SKM-1 (cell line): ENCODE results near the gene NRIP1.
"Not testable (repeated sequence)": the region's sequence is repeated elsewhere in the genome, so short reads cannot be mapped to it uniquely, and the experiment has no call there.

ENCODE experiments used
- DNase-seq: peaks from one replicate; lab custom pipeline; 2025; ENCODE audit not compliant: unreplicated experiment; lab: John Stamatoyannopoulos, UW

Gene NRIP1

DNA sequence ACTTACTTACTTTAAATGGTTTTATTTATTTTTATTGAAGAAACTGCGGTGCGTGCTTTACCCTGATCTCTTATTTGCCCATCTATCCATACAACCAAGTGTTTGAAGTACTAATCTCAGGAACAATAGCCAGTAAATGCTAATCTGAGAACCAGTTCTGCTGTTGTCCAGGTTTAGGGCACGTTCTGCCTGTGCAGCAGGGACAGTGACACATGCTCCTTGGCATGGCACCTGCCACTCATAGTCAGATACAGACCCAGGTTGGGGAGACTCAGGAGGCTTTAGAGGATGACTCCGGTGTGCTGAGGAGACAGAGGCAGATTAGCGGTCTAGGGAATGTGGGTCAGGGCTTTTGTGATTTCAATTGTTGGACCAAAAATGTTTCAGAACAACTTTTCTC, 83.6 kb downstream of the NRIP1 start:
- DNase-seq: no peak

DNA sequence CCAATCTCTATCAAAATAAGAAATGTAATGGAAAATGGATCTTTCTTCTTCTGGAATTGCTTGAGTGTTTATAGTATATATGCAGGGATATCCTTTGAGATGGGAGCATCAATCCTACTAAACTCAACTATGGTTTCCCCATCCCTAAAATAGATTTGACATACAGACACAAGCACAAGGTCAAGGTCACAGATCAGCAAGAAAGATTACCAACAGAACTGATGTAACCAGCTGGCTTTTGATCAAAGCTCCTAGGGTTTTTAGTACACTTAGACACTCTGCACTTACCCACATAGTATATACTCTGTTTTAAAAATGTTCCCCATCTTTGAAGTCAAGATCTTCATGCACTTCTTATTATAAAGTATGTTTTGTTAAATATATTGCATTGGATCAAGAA, 85.5 kb downstream of the NRIP1 start:
- no peak for DNase-seq

DNA sequence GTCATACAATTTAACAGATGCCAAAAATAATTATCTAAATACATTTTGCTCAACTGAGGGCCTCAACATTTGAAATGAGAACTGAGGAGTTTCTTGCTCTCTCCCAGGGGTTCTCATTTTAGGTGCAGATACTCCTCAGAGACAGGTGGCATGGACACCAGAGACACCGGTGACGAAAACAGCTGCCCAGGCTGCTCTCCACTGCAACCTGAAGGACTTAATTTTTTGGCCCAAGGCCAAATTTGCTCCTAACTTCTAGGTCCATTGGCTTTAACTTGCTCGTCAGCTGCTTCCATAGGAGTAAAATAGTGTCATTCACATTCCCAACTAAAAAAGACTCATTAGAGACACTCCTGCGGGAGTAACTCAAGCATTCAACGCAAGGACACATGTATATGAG, 87.0 kb downstream of the NRIP1 start:
- no peak for DNase-seq

DNA sequence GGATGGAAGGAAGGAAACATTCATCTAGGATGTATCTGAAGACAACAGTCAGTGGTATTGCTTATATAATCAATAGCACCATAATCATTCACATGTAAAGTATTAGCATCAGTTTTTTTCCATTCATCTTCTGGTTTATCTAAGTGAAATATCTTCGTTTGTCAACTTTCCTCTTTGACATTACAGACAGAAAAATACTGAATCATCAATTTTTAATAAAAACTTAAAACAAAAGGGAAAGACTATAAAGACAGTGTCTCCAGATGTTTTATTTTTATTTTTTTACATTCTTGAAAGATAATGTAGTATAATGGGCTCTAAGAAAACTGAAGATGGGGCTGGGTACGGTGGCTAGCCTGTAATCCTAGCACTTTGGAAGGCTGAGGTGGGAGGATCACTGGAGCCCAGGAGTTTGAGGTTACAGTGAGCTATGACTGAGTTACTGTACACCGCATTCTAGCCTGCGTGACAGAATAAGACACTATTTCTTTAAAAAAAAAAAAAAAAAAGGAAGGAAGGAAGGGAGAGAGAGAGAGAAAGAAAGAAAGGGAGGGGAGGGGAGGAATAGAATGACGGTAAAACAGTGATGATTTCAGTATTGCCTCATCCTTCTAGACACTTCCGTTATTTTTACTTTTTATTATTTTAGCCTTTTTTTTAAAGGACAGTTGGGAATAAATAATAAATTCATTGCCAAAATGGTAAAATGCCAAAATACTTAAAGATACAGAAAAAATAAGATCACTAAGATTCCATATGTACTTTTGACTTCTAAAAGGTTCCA, 89.5 kb downstream of the NRIP1 start:
- DNase-seq: no peak

DNA sequence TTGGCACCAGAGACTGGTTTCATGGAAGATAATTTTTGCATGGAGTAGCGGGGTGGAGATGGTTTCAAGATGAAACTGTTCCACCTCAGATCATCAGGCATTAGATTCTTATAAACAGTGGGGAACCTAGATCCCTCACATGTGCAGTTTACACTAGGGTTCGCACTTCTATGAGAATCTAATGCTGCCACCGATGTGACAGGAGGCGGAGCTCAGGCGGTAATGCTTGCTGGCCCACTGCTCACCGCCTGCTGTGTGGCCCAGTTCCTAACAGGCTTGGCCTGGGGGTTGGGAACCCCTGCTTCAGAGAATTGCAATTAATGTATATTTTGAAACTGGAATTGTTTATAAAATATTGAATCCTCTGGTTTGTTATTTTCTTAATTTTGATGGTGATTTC, 92.1 kb downstream of the NRIP1 start:
- no peak for DNase-seq

DNA sequence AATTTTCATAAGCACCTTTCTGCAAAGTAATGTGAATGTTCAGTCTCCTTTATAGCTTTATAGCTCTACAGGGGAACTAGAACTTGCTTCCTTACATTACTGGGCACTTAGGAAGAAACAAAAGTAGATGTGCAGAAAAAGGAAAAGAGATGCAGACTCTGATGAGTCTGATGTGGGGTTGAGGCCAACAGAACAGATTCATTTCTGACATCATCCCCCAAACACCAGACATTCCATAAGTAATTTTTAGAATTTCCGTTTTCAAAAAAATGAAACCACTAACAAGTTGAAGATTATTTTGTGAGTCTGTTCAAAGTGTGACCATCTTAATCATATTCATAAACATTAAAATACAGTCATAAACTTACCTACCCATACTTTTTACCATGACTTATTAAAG, 96.0 kb downstream of the NRIP1 start:
- no peak for DNase-seq

DNA sequence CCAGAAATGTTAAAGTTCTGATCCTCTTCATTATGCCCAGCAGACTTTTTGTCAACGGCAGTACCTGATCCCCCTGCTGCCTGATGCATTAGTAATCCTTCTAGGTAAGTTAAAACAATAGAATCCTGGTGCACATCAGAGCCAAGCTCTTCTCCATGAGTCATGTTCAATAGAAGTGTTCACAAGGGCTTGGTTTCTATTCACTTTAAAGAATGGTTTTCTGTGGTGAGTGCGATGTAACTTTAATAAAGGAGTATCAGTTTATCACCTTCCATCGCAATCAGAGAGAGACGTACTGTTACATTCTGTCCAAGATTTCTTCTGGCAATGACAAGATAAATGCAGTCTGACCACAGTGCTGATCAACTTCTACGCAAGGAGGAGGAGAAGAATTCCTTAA, 96.8 kb downstream of the NRIP1 start:
- DNase-seq: no peak

DNA sequence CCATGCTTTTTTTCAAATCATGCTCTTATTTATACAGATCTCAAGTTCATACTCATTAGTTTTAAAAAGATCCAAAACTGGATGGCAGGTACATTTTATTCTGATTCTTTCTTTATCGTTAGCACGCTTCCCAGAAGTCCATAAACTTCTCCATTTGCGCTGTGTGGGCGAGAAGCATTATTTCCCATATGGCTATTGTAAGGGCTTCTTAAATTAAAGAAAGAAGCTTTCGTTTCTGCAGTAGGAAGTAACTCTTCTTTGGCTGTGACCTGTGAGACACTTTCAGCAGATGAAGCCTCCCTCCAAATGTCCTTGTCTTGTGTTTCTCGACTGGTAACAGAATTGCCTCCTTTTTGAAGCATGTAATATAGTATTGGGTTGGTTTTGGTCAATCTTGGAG, 100.2 kb downstream of the NRIP1 start:
- DNase-seq: no peak

DNA sequence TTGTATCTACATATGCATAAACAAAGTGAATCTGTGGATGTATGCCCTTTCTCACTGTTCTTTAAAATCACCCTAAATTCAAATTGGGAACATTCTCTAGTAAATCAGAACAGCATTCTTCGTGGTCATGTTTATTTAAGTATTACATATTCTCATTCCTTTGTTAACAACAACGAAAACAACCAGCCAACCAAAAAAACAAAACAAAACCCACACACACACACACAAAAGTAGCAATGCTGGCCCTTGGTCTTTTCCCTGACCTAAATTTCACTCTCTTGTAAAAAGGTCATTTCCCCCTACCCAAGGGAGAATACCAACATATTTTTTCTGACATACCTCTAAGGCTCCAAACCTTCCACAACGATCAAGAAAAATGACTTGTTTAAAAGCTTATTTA, 102.6 kb downstream of the NRIP1 start:
- DNase-seq: no peak

DNA sequence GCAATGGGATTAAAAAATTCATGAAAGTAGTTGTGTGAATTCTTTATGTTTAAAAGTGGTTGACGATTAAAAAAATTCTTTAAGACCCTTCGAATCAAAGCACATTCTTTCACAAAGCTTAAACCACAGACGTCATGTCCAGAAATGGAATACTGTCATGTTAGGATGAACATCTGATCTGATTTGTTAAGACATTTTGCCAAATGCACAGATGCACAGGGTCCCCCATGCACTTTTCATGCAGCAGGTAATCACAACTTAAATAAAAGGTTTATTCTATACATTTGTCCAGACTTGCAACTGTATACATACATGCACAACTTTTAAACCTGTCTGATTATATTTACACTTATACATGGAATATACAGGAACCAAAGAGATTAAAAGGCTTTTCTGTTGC, 103.3 kb downstream of the NRIP1 start:
- DNase-seq: no peak

DNA sequence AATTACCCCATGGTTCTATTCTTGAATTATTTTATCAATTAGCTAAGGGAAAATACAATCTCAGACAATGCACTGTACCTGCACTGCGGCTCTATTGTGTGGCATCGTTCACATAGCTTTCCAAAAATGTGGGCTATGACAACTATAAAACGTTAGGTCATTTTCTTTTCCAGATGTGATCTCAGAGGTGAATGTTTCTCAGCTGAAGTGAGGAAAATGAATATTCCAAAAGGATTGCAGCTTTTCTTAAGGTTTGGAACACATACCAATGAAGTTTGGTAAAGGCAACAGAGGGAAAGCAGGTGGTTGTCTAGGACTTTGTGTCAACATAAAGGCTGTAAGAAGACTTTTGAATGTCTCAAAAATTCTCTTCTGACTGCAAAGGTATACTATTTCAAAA, 105.5 kb downstream of the NRIP1 start:
- DNase-seq: no peak

DNA sequence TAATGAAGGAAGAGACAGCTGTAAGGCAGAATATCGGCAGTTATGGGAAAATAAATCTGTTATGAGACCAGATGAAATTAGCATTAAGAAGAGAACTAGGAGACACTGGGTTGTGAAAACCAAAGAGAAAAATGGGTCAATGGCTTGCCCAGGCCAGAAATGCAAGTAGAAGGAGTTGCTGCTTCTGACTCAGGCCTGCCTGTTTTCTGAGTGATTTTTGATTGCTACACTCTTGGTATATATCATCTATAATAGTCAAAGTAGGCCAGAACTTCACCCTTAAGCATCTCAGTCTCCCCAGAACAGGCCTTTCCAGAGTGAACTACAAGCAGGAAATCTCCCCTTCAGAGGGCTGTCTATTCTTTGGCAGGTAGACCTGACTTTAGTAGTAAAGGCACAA, 107.0 kb downstream of the NRIP1 start:
- DNase-seq: no peak

DNA sequence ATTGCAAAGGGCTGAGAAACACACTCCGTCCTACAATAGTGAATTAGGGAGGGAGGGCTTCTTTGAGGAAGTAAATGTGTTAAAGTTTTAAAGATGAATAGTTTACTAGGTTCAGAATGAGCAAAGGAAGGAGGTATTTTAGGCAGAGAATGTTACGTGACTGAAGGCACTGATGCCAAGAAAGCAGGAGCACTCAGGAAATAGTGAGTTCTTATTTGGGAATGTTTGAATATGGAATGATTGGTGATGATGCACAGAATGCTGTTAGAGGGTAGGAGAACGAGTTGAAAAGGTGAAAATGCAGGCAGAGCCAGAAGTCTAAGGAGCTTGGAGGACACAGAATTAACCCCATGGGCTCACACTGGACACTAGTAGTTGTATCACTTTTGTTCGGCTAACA, 108.0 kb downstream of the NRIP1 start:
- DNase-seq: no peak

DNA sequence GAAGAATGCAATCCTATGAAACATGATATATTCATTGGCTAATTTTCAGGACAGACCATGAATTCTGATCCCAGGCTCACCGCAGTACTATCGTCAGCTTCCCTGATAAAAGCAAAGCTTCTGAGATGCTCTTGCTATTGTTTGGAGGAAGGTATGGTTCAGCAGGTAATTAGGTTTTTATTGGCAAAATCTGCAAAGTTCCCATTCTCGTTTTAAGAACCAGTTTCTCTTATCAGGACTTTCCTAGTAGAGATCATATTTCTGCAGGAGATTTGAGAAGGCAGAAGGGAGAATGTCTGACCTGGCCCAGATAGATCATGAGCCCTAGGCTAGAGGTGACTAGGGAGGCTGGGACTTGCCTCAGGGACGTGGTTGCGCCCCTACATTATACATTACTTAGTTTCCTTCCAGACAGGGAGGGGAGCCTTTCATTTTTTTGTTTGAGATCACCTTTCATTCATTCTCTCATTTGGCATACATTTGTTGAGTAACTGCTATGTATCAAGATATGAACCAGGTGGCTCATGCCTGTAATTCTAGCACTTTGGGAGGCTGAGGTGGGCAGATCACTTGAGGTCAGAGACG, 108.8 kb downstream of the NRIP1 start:
- DNase-seq: no peak

DNA sequence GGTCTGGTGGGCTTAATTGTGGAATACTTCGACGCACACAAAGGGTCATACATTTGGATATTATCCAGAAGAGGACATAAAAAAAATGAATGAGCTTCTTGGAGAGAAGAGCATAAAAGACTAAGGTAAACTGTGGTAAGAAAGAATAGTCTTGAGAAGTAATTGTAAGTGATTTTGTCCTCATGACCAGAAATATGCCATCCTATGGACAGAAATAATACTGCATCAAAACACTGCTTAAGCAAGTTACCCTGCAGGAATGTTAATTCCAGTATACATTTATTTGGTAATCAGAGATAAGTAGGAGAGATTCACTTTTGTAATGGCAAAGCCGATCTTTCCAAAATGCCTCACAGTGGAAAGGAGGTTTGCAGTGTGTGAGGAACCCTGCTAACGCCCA, 111.9 kb downstream of the NRIP1 start:
- no peak for DNase-seq

DNA sequence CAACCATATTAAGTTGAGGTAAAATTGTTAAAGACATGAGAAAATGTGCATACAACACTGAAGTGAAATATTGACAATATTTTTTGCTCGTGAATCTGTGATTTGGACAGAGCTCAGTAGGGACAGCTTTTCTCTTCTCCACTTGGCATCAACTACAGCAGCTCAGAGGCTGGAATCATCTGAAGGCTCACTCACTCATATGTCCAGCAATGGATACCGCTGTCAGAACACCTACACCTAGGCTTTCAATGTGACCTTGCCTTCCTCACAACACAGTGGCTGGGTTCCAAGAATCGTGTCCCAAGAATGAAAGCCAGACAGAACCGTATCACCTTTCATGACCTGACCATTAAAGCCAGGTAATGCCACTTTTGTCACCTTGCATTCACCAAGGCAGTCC, 115.2 kb downstream of the NRIP1 start:
- no peak for DNase-seq

DNA sequence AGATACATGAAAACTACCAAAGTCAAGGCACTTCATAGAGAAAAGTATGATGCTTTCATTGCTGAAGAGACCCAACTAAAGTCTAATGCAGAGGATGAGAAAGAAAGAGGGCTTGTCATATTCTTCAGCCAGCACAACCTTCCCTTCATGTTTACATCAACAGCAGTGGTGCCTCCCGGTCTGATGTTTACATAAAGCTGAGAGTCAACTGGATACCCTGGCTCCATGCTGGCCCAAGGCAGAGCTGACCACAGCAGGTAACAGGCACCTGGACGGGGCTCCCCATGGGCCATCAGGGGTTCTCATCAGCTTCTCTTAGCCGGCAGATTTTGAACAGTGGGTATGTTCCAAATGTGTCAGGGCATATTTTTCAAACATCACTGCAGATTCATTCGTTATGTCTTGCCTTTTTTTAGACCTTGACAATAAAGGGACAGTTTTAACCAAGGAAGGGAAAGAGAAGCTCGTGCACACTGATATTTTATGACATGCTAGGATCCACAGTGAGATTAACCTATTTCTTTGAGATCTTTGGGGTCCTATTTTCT, 117.1 kb downstream of the NRIP1 start:
- DNase-seq: no peak

DNA sequence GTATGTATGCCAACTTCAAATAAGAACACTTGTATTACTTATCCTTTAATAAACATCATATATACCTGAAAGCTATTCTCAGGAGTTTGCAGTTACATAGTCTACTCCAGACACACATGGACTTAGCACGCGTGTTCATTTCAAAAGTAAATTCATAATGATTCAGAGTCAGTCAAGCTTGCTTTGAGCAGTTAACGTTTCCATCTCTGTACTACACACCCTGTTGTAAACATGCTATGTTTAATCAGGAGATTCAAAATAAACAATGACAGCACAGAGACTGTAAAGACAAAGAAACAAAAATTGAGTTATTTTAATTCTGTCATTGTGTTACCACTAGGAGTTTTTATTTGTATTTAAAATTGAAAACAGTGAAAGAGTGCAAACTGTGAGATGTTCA, 119.6 kb downstream of the NRIP1 start:
- DNase-seq: no peak

DNA sequence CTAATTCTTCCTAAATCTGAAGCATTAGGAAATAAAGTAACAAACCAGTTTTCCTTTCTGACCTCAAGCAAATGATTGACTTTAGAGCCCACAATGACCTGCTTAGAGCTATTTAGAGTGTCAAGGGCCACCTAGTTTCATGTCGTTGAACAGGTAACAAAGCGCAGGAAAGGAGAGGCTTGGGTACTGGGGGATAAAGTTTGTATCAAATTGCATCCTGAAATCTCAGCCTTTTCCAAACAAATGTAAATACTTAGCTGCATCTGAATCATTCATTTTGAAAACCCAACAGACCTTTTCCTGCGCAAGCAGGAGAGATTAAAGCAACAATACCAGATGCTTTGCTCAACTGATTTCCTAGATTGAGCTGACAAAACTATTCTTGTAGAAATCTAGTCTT, 121.2 kb downstream of the NRIP1 start:
- no peak for DNase-seq

DNA sequence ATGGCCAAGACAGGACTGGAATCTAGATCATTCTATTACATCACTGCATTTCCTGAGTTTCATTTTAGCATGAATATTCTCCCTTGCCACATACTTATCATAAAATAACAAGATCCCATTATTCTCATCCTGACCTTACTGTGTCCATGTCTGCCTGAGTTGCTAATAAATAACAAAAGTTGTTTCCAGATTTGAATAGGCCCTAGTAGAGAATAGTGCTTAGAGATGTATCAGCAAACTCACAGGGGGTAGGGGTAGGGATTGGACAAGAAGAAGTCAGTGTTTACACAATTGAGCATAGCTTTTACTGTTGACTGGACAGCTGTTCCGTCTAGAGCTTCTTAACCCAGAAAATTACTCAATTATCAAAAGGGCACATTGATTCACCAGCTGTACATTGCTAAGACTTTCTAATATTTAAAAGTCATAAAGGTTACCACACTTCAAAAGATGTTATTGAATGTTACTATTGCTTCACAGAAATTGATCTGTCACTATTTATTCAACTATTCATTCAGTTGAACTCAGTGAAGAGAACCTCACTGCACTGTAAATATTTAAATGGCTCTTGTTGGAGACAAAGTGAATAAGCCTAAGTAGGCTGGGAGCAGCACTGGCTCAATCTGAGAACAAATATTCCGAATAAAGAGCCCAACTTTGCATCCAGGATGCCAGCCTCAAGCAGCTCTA, 121.9 kb downstream of the NRIP1 start:
- no peak for DNase-seq

DNA sequence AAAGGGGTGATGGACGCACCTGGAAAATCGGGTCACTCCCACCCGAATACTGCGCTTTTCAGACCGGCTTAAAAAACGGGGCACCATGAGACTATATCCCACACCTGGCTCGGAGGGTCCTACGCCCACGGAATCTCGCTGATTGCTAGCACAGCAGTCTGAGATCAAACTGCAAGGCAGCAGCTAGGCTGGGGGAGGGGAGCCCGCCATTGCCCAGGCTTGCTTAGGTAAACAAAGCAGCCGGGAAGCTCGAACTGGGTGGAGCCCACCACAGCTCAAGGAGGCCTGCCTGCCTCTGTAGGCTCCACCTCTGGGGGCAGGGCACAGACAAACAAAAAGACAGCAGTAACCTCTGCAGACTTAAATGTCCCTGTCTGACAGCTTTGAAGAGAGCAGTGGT, 137.5 kb downstream of the NRIP1 start:
- not testable (repeated sequence) for DNase-seq

DNA sequence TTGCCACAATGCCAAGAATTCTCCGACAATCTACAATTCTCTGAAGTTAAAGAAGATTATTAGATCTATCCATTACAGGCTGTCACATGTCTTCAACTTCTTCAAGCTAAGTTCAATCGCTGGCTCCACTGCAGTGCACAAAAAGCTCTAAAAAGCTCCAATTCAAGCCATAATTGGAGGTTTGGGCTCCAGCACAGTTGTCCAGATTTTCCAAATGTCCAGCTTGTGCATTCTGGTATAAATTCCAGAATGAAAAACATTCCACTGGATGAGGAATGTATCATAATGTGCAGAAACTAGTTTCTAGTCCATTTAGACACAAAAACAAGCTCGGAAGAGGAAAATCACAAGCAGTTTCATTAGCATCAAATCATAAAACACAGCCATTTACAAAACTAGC, 138.6 kb downstream of the NRIP1 start:
- no peak for DNase-seq
